ENCODE results near the gene HYDIN. TPM values are rescaled to one million over a fixed set of nuclear protein-coding genes. Genes with fewer than 3 reads are reported as not detected.

The HYDIN gene
- total and polyA plus RNA-seq, 4 donors, result 0.14 to 3.0 (median 0.60) TPM

- H3K4me3 ChIP-seq (ENCODE audit: low read depth in 1 of 3, low read length in 3 of 3), result no peak overlapping the region
- no peak overlapping the region for H3K9ac ChIP-seq (ENCODE audit: low read depth in 1 of 2, low read length in 2 of 2)
- no peak for TF ChIP-seq SP1 (IDR thresholded peaks at IDR 0.05)
- no peak for TF ChIP-seq REST (IDR thresholded peaks at IDR 0.05)
- no peak for TF ChIP-seq NR2F2 (IDR thresholded peaks at IDR 0.05)
- H3K9me3 ChIP-seq (ENCODE audit: control insufficient read depth in 4 of 4, low read length in 3 of 4), result no peaks in the 10 kb centered on the region
- H3K36me3 ChIP-seq (ENCODE audit: control insufficient read depth in 4 of 4, insufficient read depth in 3 of 4, low read depth in 1 of 4, low read length in 3 of 4), result peaks cover 0 to 8% (median 4%) of the 10 kb centered on the region in 4 donors
- 75% methylated on average over 5 of the region's 5 CpGs for WGBS
- peaks cover 0 to 9% (median 5%) of the 10 kb centered on the region in 4 donors for H3K4me1 ChIP-seq (ENCODE audit: control insufficient read depth in 4 of 4, insufficient read depth in 4 of 4, low read length in 3 of 4)
- DNase-seq (ENCODE audit: low spot score), result no peak
- H3K27me3 ChIP-seq (ENCODE audit: control insufficient read depth in 4 of 4, insufficient read depth in 4 of 4, low read length in 3 of 4), result no peaks in the 10 kb centered on the region
- H3K27ac ChIP-seq (ENCODE audit: low read depth in 1 of 2, low read length in 2 of 2), result no peak overlapping the region
These were observed 462.3 kb downstream of the HYDIN start for GRCh38 chr16:70768203-70768580.

- DNase-seq (ENCODE audit: low spot score), result no peak
- H3K4me3 ChIP-seq (ENCODE audit: low read depth in 1 of 3, low read length in 3 of 3), result no peak overlapping the region
- H3K27me3 ChIP-seq (ENCODE audit: control insufficient read depth in 4 of 4, insufficient read depth in 4 of 4, low read length in 3 of 4), result no peaks in the 10 kb centered on the region
- TF ChIP-seq TAF1 (conservative IDR thresholded peaks at IDR 0.05) (no peak), RAD21 (IDR thresholded peaks at IDR 0.05) (no peak), FOXA2 (IDR thresholded peaks at IDR 0.05) (no peak), EGR1 (IDR thresholded peaks at IDR 0.05; ENCODE audit: low read depth in 2 of 2) (no peak), REST (IDR thresholded peaks at IDR 0.05) (no peak), GABPA (IDR thresholded peaks at IDR 0.05 in 1 of 2, conservative IDR thresholded peaks at IDR 0.05 in 1 of 2) (no peak), SP1 (IDR thresholded peaks at IDR 0.05) (no peak), JUND (IDR thresholded peaks at IDR 0.05) (no peak), MAX (IDR thresholded peaks at IDR 0.05) (no peak), YY1 (IDR thresholded peaks at IDR 0.05) (no peak), HNF4G (IDR thresholded peaks at IDR 0.05) (no peak), RXRA (IDR thresholded peaks at IDR 0.05) (no peak), ATF3 (IDR thresholded peaks at IDR 0.05) (no peak), HNF4A (conservative IDR thresholded peaks at IDR 0.05) (no peak), NR2F2 (IDR thresholded peaks at IDR 0.05) (no peak), CTCF (IDR thresholded peaks at IDR 0.05; ENCODE audit: low read depth, low read length, missing input control) (no peak), ZBTB33 (IDR thresholded peaks at IDR 0.05) (no peak), FOXA1 (IDR thresholded peaks at IDR 0.05) (no peak)
- H3K9me3 ChIP-seq (ENCODE audit: control insufficient read depth in 4 of 4, low read length in 3 of 4), result no peaks in the 10 kb centered on the region
- WGBS, result 95% methylated on average over 4 of the region's 4 CpGs
- H3K4me1 ChIP-seq (ENCODE audit: control insufficient read depth in 4 of 4, insufficient read depth in 4 of 4, low read length in 3 of 4), result peaks cover 0 to 9% (median 5%) of the 10 kb centered on the region in 4 donors
- no peak overlapping the region for H3K27ac ChIP-seq (ENCODE audit: low read depth in 1 of 2, low read length in 2 of 2)
- H3K9ac ChIP-seq (ENCODE audit: low read depth in 1 of 2, low read length in 2 of 2), result no peak overlapping the region
- peaks cover 0 to 9% (median 4%) of the 10 kb centered on the region in 4 donors for H3K36me3 ChIP-seq (ENCODE audit: control insufficient read depth in 4 of 4, insufficient read depth in 3 of 4, low read depth in 1 of 4, low read length in 3 of 4)
These were observed 462.9 kb downstream of the HYDIN start for GRCh38 chr16:70767377-70768202.

All from liver (tissue), 9 donors.